ENCODE measurements around the gene SRGAP1. TPM values are rescaled to one million over a fixed set of nuclear protein-coding genes. Genes with fewer than 3 reads are reported as not detected.

SRGAP1 gene
- total and polyA plus RNA-seq, 2 experiments from 2014 or later: 9.2 to 10.8 TPM

DNA sequence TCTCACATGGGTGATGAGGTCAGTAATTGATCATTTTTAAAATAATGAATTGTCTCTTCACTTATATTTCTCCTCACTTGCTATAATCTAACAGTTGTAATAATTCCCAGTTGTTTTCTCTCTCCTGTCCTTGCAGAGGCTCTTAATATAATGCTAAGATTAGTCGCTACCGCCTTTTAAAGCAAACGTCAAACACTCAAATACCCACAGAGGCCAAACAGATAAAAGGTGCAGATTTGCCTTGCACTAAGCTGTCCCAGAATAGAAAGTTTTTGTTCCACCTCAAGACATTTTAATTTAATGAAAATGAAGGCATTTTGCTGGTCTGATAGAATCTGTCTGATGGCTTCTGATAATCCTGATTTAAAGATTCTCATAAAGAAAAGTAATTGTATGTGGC, 218.6 kb downstream of the SRGAP1 start:
- TF ChIP-seq EZH2phosphoT487 (IDR thresholded peaks at IDR 0.05; ENCODE audit: low read depth, severe bottlenecking, unreplicated experiment): no peak
- no peak for TF ChIP-seq EZH2 (IDR thresholded peaks at IDR 0.05; ENCODE audit: borderline replicate concordance)
- TF ChIP-seq CTCF (IDR thresholded peaks at IDR 0.05; ENCODE audit: poor library complexity): no peak
- no peaks in the 10 kb centered on the region for H3K9me3 ChIP-seq (ENCODE audit: low read depth)
- H4K20me1 ChIP-seq (ENCODE audit: insufficient read depth, poor library complexity, severe bottlenecking): no peaks in the 10 kb centered on the region
- no peak for DNase-seq (ENCODE audit: low spot score)
- peak overlapping the region; percentile 39 for H3K4me2 ChIP-seq
- H3K4me3 ChIP-seq: no peak overlapping the region
- no peak overlapping the region for H2AFZ ChIP-seq
- H3K9me2 ChIP-seq (replicated peaks; ENCODE audit: insufficient read depth): no peaks in the 10 kb centered on the region
- H3K79me2 ChIP-seq: no peaks in the 10 kb centered on the region
- WGBS (ENCODE audit: low lambda C conversion rate, missing lambda C conversion rate): 65% methylated on average over 3 of the region's 3 CpGs
- H3K4me1 ChIP-seq (ENCODE audit: insufficient read depth): no peaks in the 10 kb centered on the region
- H3K27ac ChIP-seq: no peak overlapping the region
- H3K27me3 ChIP-seq: no peaks in the 10 kb centered on the region
- no peaks in the 10 kb centered on the region for H3K36me3 ChIP-seq (replicated peaks; ENCODE audit: insufficient read depth, low read depth)

GRCh38 chr12:64064240-64064639, 219.7 kb downstream of the SRGAP1 start:
- Histone ChIP-seq H3K9me3 (ENCODE audit: low read depth) (no peaks in the 10 kb centered on the region), H3K27ac (no peak overlapping the region), H2AFZ (no peak overlapping the region), H3K4me3 (no peak overlapping the region), H4K20me1 (ENCODE audit: insufficient read depth, poor library complexity, severe bottlenecking) (no peaks in the 10 kb centered on the region), H3K27me3 (no peaks in the 10 kb centered on the region), H3K79me2 (no peaks in the 10 kb centered on the region), H3K4me1 (ENCODE audit: insufficient read depth) (no peaks in the 10 kb centered on the region), H3K36me3 (replicated peaks; ENCODE audit: insufficient read depth, low read depth) (no peaks in the 10 kb centered on the region), H3K4me2 (no peak overlapping the region), H3K9me2 (replicated peaks; ENCODE audit: insufficient read depth) (no peaks in the 10 kb centered on the region)
- WGBS (ENCODE audit: low lambda C conversion rate, missing lambda C conversion rate): 88% methylated on average over 2 of the region's 2 CpGs
- no peak for TF ChIP-seq EZH2 (IDR thresholded peaks at IDR 0.05; ENCODE audit: borderline replicate concordance)
- no peak for DNase-seq (ENCODE audit: low spot score)

DNA sequence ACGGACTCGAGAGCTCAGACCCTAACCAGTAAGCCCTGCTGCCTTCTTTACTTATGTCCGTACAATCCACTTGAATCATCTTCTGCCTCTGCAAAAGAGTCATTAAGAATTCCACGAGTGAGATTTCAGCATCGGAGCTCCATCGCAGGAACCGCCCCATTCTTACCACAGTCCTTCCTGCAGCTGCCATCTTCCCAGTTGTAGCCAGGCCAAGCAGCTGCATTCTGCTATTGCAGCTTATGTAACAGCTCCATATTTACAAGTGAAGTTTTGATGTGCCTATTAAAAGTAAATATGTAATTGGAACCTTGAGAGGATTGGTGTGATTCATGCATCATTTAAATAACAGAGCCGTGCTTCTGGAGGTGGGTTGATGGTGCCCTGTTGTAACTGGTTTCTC, 220.2 kb downstream of the SRGAP1 start:
- Histone ChIP-seq H3K9me3 (ENCODE audit: low read depth) (no peaks in the 10 kb centered on the region), H3K4me3 (no peak overlapping the region), H3K27me3 (no peaks in the 10 kb centered on the region), H3K27ac (no peak overlapping the region), H3K4me1 (ENCODE audit: insufficient read depth) (no peaks in the 10 kb centered on the region), H3K9me2 (replicated peaks; ENCODE audit: insufficient read depth) (no peaks in the 10 kb centered on the region), H3K79me2 (no peaks in the 10 kb centered on the region), H2AFZ (no peak overlapping the region), H4K20me1 (ENCODE audit: insufficient read depth, poor library complexity, severe bottlenecking) (no peaks in the 10 kb centered on the region), H3K4me2 (no peak overlapping the region), H3K36me3 (replicated peaks; ENCODE audit: insufficient read depth, low read depth) (no peaks in the 10 kb centered on the region)
- no peak for TF ChIP-seq EZH2phosphoT487 (IDR thresholded peaks at IDR 0.05; ENCODE audit: low read depth, severe bottlenecking, unreplicated experiment)
- DNase-seq (ENCODE audit: low spot score): no peak
- 96% methylated on average over 8 of the region's 8 CpGs for whole genome bisulfite sequencing (ENCODE audit: low lambda C conversion rate, missing lambda C conversion rate)

GRCh38 chr12:64065881-64066451, 221.5 kb downstream of the SRGAP1 start:
- DNase-seq (ENCODE audit: low spot score): no peak
- H3K79me2 ChIP-seq: no peaks in the 10 kb centered on the region
- H2AFZ ChIP-seq: no peak overlapping the region
- no peaks in the 10 kb centered on the region for H4K20me1 ChIP-seq (ENCODE audit: insufficient read depth, poor library complexity, severe bottlenecking)
- no peak overlapping the region for H3K4me2 ChIP-seq
- H3K9me2 ChIP-seq (replicated peaks; ENCODE audit: insufficient read depth): no peaks in the 10 kb centered on the region
- no peaks in the 10 kb centered on the region for H3K4me1 ChIP-seq (ENCODE audit: insufficient read depth)
- TF ChIP-seq EZH2phosphoT487 (IDR thresholded peaks at IDR 0.05; ENCODE audit: low read depth, severe bottlenecking, unreplicated experiment) (no peak), CTCF (IDR thresholded peaks at IDR 0.05; ENCODE audit: poor library complexity) (no peak), EZH2 (IDR thresholded peaks at IDR 0.05; ENCODE audit: borderline replicate concordance) (no peak)
- no peaks in the 10 kb centered on the region for H3K36me3 ChIP-seq (replicated peaks; ENCODE audit: insufficient read depth, low read depth)
- no peak overlapping the region for H3K27ac ChIP-seq
- H3K4me3 ChIP-seq: no peak overlapping the region
- H3K9me3 ChIP-seq (ENCODE audit: low read depth): no peaks in the 10 kb centered on the region
- 86% methylated on average over 2 of the region's 2 CpGs for WGBS (ENCODE audit: low lambda C conversion rate, missing lambda C conversion rate)
- no peaks in the 10 kb centered on the region for H3K27me3 ChIP-seq
